Endothelial cell of umbilical vein (primary cell): ENCODE measurements around the gene CRYBG2. TPM values are rescaled to one million over a fixed set of nuclear protein-coding genes. Genes with fewer than 3 reads are reported as not detected.

ENCODE experiments used
- BruUV-seq: library from RNA; stranded (reverse); fragments of 400-500 nt; replicated peaks from 2 replicates; lab custom pipeline; 2021; lab: Mats Ljungman, UMichigan
- CTCF ChIA-PET: fragments of 300-600, 350-600 bp; sonication (Branson Sonifier 250); formaldehyde crosslinking; loops from one replicate; lab custom pipeline; 2021; ENCODE audit warnings: antibody characterized with exemption, inconsistent platforms; lab: Charles Lee
- POLR2A ChIA-PET: fragments of 300-600, 350-600 bp; sonication (Branson Sonifier 250); formaldehyde crosslinking; loops from one replicate; lab custom pipeline; 2021; ENCODE audit warnings: antibody characterized with exemption, inconsistent platforms; lab: Charles Lee
- DNase-seq: peaks from one replicate; pipeline ENCODE4 v3.0.0-alpha.2; 2011; ENCODE audit warnings: low read depth, low spot score
- FAIRE-seq: peaks from 2 replicates; lab custom pipeline; 2011; peaks lifted over from hg19 to GRCh38; lab: Jason Lieb, UNC
- H2AFZ ChIP-seq: 2 replicates; pipeline ENCODE4 v1.6.0; 2012; ENCODE audit warnings: low read depth, low read length, control low read depth, inconsistent platforms
- H3K27ac ChIP-seq: 2 replicates; pipeline ENCODE4 v1.5.1; 2011; ENCODE audit warnings: low read depth, mild to moderate bottlenecking, control low read depth, low read length, moderate library complexity; ENCODE audit not compliant: insufficient read depth
- H3K27me3 ChIP-seq, 2 experiments: 2 replicates each; pipeline versions ENCODE4 v1.6.0 to v1.6.1; 2011; ENCODE audit warnings: low read length in 2 of 2, mixed read lengths in 1 of 2; ENCODE audit not compliant: control insufficient read depth in 2 of 2, insufficient read depth in 2 of 2
- H3K36me3 ChIP-seq, 2 experiments: 2 replicates in 1 of 2; 3 replicates in 1 of 2; pipeline ENCODE4 v1.5.1; 2011; ENCODE audit warnings: low read length in 2 of 2, mild to moderate bottlenecking in 1 of 2, moderate library complexity in 1 of 2; ENCODE audit not compliant: control insufficient read depth in 2 of 2, insufficient read depth in 2 of 2; ENCODE audit errors: extremely low read depth in 1 of 2
- H3K4me1 ChIP-seq: 3 replicates; pipeline ENCODE4 v1.5.1; 2011; ENCODE audit warnings: mild to moderate bottlenecking, low read length; ENCODE audit not compliant: control insufficient read depth, insufficient read depth; ENCODE audit errors: extremely low read depth
- H3K4me2 ChIP-seq: 2 replicates; pipeline ENCODE4 v1.6.1; 2011; ENCODE audit warnings: low read length, control low read depth, mixed read lengths; ENCODE audit not compliant: insufficient read depth
- H3K4me3 ChIP-seq, 3 experiments: fragments of 200-600 bp in 1 of 3; sonication (generic), shearing (Covaris generic) in 1 of 3; replicated peaks in 1 of 3; 2 replicates each; pipeline ENCODE4 v1.5.1; 2011 to 2016; ENCODE audit warnings: control low read depth in 3 of 3, low read length in 3 of 3, mild to moderate bottlenecking in 2 of 3, inconsistent platforms in 1 of 3, low read depth in 1 of 3, moderate library complexity in 1 of 3; ENCODE audit not compliant: insufficient read depth in 1 of 3
- H3K79me2 ChIP-seq: 2 replicates; pipeline ENCODE4 v1.6.0; 2012; ENCODE audit warnings: low read length, inconsistent platforms; ENCODE audit not compliant: control insufficient read depth, insufficient read depth
- H3K9ac ChIP-seq: replicated peaks from 2 replicates; pipeline ENCODE3; 2011; ENCODE audit warnings: low read length, control low read depth; ENCODE audit not compliant: insufficient read depth; ENCODE audit errors: extremely low read depth
- H3K9me1 ChIP-seq: replicated peaks from 3 replicates; pipeline ENCODE4 v1.6.0; 2011; ENCODE audit warnings: mild to moderate bottlenecking, low read length; ENCODE audit not compliant: control insufficient read depth, insufficient read depth; ENCODE audit errors: extremely low read depth
- H3K9me3 ChIP-seq: replicated peaks from 2 replicates; pipeline ENCODE4 v1.5.1; 2012; ENCODE audit warnings: low read length, inconsistent platforms; ENCODE audit not compliant: control insufficient read depth, insufficient read depth
- H4K20me1 ChIP-seq: replicated peaks from 2 replicates; pipeline ENCODE3; 2011; ENCODE audit warnings: mild to moderate bottlenecking, low read length; ENCODE audit not compliant: control insufficient read depth, insufficient read depth; ENCODE audit errors: extremely low read depth
- EZH2 ChIP-seq: IDR thresholded peaks from 2 replicates; pipeline ENCODE4 v1.6.1; 2012; ENCODE audit warnings: borderline replicate concordance, low read depth, mild to moderate bottlenecking, moderate library complexity, low read length, inconsistent platforms; ENCODE audit not compliant: severe bottlenecking
- FOS ChIP-seq: IDR thresholded peaks from 2 replicates; pipeline ENCODE4 v1.6.1; 2011; ENCODE audit warnings: mild to moderate bottlenecking, low read length, moderate library complexity, borderline replicate concordance; ENCODE audit not compliant: insufficient read depth
- GATA2 ChIP-seq: IDR thresholded peaks from 2 replicates; pipeline ENCODE4 v1.7.0; 2011; ENCODE audit warnings: low read depth, mild to moderate bottlenecking, moderate library complexity, mixed read lengths, low read length; ENCODE audit not compliant: insufficient read length, insufficient read depth
- JUN ChIP-seq: IDR thresholded peaks from 2 replicates; pipeline ENCODE4 v1.6.1; 2011; ENCODE audit warnings: borderline replicate concordance, low read depth; ENCODE audit not compliant: insufficient read length, insufficient read depth
- MYC ChIP-seq: IDR thresholded peaks from one replicate; pipeline ENCODE4 v1.6.1; 2011; ENCODE audit warnings: mild to moderate bottlenecking, low read depth, low read length
- POLR2A ChIP-seq: IDR thresholded peaks from 2 replicates; pipeline ENCODE4 v1.6.1; 2012; ENCODE audit warnings: low read depth, mild to moderate bottlenecking, control low read depth, low read length
- POLR2AphosphoS5 ChIP-seq: IDR thresholded peaks from 2 replicates; pipeline ENCODE4 v1.6.1; 2012; ENCODE audit warnings: low read depth, mild to moderate bottlenecking, control low read depth, low read length, moderate library complexity; ENCODE audit not compliant: insufficient read depth
- dilution Hi-C: fragments of 300-500 bp; cut with MboI; formaldehyde crosslinking; loops from one replicate; pipeline ENCODE4 v1.15.0; 2019; ENCODE audit warnings: low sequenced_read_pairs; ENCODE audit not compliant: extremely low pct_ligation_motif_present
- intact Hi-C: fragments of 100-400 bp; cut with micrococcal nuclease; formaldehyde crosslinking; loops from one replicate; pipeline ENCODE4 v1.10.0; 2022
- polyA plus RNA-seq, 4 experiments: library from polyadenylated mRNA; depleted of rRNA in 3 of 4; stranded (reverse) in 3 of 4; unstranded in 1 of 4; fragments of >200 nt; gene quantifications; 2 replicates each; pipeline versions ENCODE4 v1.2.1 to v1.2.3, GENCODE V29; 2011 to 2012; ENCODE audit warnings: missing spikeins in 1 of 4
- total RNA-seq: library from RNA; stranded (reverse); gene quantifications from 2 replicates; pipeline ENCODE4 v1.2.3, GENCODE V29; 2021
- TF ChIP-seq, protein P1 (sequence below), 2 donors: IDR thresholded peaks; 1 replicate in 1 of 2; 2 replicates in 1 of 2; pipeline ENCODE4 v1.5.1; 2011; ENCODE audit warnings: low read length in 2 of 2, mild to moderate bottlenecking in 2 of 2, moderate library complexity in 2 of 2, control low read depth in 1 of 2, inconsistent platforms in 1 of 2, low read depth in 1 of 2; ENCODE audit not compliant: insufficient read depth in 1 of 2; ENCODE audit errors: extremely low read depth in 1 of 2
- TF ChIP-seq, protein P2 (sequence below): IDR thresholded peaks from 2 replicates; pipeline ENCODE4 v1.6.1; 2011; ENCODE audit not compliant: insufficient read depth, insufficient read length

CRYBG2 gene
- total and polyA plus RNA-seq, 2 donors (not counting 3 experiments of a cell fraction or from before 2014, with no cell fraction given) = not detected

DNA sequence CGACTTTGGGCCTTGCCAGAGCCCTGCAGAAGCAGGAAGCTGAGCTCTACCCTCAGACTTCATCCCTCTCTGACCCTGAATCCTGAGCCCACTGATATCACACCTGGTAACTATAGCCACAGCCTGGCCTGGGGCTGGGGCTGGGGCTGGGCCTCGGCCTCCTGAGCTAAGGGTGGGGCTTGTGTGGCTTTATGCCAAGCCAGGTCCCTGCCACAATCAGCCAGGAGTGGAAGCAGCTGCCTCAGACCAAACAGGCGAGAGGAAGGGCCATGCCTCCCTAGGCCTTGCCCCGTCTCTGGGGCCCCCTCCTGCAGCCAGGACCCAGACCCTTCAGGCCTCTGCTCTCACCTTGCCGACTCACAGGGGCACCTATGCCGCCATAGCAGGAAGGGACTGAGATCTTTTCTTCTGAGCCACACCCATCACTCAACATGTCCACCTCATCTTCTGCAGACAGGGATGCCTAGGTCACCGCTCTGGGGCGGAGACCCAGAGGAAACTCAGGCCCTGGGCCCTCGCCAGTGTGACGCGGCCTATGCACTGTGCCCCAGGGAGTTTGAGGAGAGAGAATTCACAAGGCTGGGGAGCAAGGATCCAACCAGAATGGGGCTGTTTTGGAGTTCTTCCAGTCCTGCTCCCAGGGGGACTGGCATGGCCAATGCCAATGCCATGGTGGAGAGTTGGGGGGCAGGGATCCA, 53.2 kb downstream of the CRYBG2 start:
- FAIRE-seq = no peak
- H3K27ac ChIP-seq = no peak overlapping the region
- ChIA-PET CTCF (interaction anchor here (1.5 to 3.9 kb wide), 2 partner anchors 16 to 22 kb away, joined by 4 to 18 read pairs; no protein-coding TSS in a partner anchor), POLR2A (no interaction called here)
- dilution Hi-C loops (no loop called here), intact Hi-C loops (no loop called here)
- no peaks in the 10 kb centered on the region for H3K79me2 ChIP-seq
- no peak for DNase-seq
- no peaks in the 10 kb centered on the region for H3K27me3 ChIP-seq
- H3K9ac ChIP-seq = no peak overlapping the region
- TF ChIP-seq MYC = no peak
- TF ChIP-seq GATA2 = no peak
- TF ChIP-seq JUN = no peak
- TF ChIP-seq POLR2A = no peak
- TF ChIP-seq, protein P1, sequence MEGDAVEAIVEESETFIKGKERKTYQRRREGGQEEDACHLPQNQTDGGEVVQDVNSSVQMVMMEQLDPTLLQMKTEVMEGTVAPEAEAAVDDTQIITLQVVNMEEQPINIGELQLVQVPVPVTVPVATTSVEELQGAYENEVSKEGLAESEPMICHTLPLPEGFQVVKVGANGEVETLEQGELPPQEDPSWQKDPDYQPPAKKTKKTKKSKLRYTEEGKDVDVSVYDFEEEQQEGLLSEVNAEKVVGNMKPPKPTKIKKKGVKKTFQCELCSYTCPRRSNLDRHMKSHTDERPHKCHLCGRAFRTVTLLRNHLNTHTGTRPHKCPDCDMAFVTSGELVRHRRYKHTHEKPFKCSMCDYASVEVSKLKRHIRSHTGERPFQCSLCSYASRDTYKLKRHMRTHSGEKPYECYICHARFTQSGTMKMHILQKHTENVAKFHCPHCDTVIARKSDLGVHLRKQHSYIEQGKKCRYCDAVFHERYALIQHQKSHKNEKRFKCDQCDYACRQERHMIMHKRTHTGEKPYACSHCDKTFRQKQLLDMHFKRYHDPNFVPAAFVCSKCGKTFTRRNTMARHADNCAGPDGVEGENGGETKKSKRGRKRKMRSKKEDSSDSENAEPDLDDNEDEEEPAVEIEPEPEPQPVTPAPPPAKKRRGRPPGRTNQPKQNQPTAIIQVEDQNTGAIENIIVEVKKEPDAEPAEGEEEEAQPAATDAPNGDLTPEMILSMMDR (IDR thresholded peaks at IDR 0.05; ENCODE audit: extremely low read depth in 1 of 2, insufficient read depth in 1 of 2, low read depth in 1 of 2, low read length in 2 of 2) = no peak
- TF ChIP-seq, protein P2, sequence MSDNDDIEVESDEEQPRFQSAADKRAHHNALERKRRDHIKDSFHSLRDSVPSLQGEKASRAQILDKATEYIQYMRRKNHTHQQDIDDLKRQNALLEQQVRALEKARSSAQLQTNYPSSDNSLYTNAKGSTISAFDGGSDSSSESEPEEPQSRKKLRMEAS = no peak
- TF ChIP-seq FOS = no peak
- no peak for TF ChIP-seq EZH2
- no peak for TF ChIP-seq POLR2AphosphoS5
- no peaks in the 10 kb centered on the region for H4K20me1 ChIP-seq
- no peak overlapping the region for H3K4me3 ChIP-seq
- no peaks in the 10 kb centered on the region for H3K9me1 ChIP-seq
- peaks cover 6% of the 10 kb centered on the region for H3K4me1 ChIP-seq
- H2AFZ ChIP-seq = no peak overlapping the region
- no peak overlapping the region for H3K4me2 ChIP-seq
- H3K36me3 ChIP-seq = no peaks in the 10 kb centered on the region
- H3K9me3 ChIP-seq = no peaks in the 10 kb centered on the region
- no TSS peak for BruUV-seq
